Mesendoderm (in vitro differentiated cells): Measurements from ENCODE around the gene CD27.
"Not testable (repeated sequence)": the region's sequence is repeated elsewhere in the genome, so short reads cannot be mapped to it uniquely, and the experiment has no call there.

Source experiments
- DNase-seq: peaks from one replicate; pipeline ENCODE4 v3.0.0; 2013
- H2AK5ac ChIP-seq: 2 replicates; pipeline ENCODE4 v1.6.1; 2013; ENCODE audit warnings: low read length, inconsistent platforms
- H2BK120ac ChIP-seq: 2 replicates; pipeline ENCODE4 v1.6.1; 2013; ENCODE audit warnings: low read depth, mild to moderate bottlenecking, low read length, moderate library complexity, mixed read lengths
- H2BK15ac ChIP-seq: replicated peaks from 2 replicates; pipeline ENCODE4 v1.6.1; 2013; ENCODE audit warnings: low read depth, mild to moderate bottlenecking, moderate library complexity
- H2BK5ac ChIP-seq: 2 replicates; pipeline ENCODE4 v1.6.1; 2013; ENCODE audit warnings: low read length, inconsistent platforms
- H3K18ac ChIP-seq: 2 replicates; pipeline ENCODE4 v1.6.1; 2013; ENCODE audit warnings: mild to moderate bottlenecking, low read length, mixed read lengths
- H3K23ac ChIP-seq: one replicate; pipeline ENCODE4 v1.6.1; 2013; ENCODE audit warnings: low read length
- H3K27ac ChIP-seq: 2 replicates; pipeline ENCODE4 v1.5.1; 2013; ENCODE audit warnings: low read depth, mild to moderate bottlenecking, inconsistent platforms, low read length, moderate library complexity
- H3K27me3 ChIP-seq: 2 replicates; pipeline ENCODE4 v1.6.1; 2013; ENCODE audit warnings: low read length, control low read depth, mild to moderate bottlenecking, inconsistent platforms; ENCODE audit not compliant: insufficient read depth, poor library complexity
- H3K36me3 ChIP-seq: 2 replicates; pipeline ENCODE4 v1.6.1; 2013; ENCODE audit warnings: low read length, inconsistent platforms; ENCODE audit not compliant: control insufficient read depth, insufficient read depth
- H3K4ac ChIP-seq: one replicate; pipeline ENCODE4 v1.6.1; 2013; ENCODE audit warnings: low read depth, mild to moderate bottlenecking, low read length, moderate library complexity
- H3K4me1 ChIP-seq: 2 replicates; pipeline ENCODE4 v1.6.1; 2013; ENCODE audit warnings: low read depth, low read length, inconsistent platforms; ENCODE audit not compliant: control insufficient read depth
- H3K4me2 ChIP-seq: 2 replicates; pipeline ENCODE4 v1.6.1; 2013; ENCODE audit warnings: low read length
- H3K4me3 ChIP-seq: 2 replicates; pipeline ENCODE4 v1.5.1; 2013; ENCODE audit warnings: mild to moderate bottlenecking, low read length
- H3K56ac ChIP-seq: one replicate; pipeline ENCODE4 v1.6.1; 2013; ENCODE audit warnings: low read length
- H3K79me1 ChIP-seq: 2 replicates; pipeline ENCODE4 v1.6.1; 2013; ENCODE audit warnings: low read length, inconsistent platforms
- H3K79me2 ChIP-seq: 2 replicates; pipeline ENCODE4 v1.6.1; 2013; ENCODE audit warnings: mild to moderate bottlenecking, low read length; ENCODE audit not compliant: control insufficient read depth, insufficient read depth
- H3K9ac ChIP-seq: 2 replicates; pipeline ENCODE4 v1.6.1; 2013; ENCODE audit warnings: low read length, inconsistent platforms
- H4K5ac ChIP-seq: one replicate; pipeline ENCODE4 v1.6.1; 2013; ENCODE audit warnings: low read length
- H4K8ac ChIP-seq: one replicate; pipeline ENCODE4 v1.6.1; 2013; ENCODE audit warnings: low read depth, mild to moderate bottlenecking, control low read depth, low read length, moderate library complexity
- WGBS: extraction: QIAGEN DNeasy Blood & Tissue Kit; methylation state at CpG from one replicate; pipeline ENCODE4 v1.1.7; 2013; ENCODE audit warnings: low lambda C conversion rate, missing lambda C conversion rate; ENCODE audit not compliant: insufficient coverage; ENCODE audit errors: extremely low coverage; 5-methylcytosine and 5-hydroxymethylcytosine counted together

CD27 gene

DNA sequence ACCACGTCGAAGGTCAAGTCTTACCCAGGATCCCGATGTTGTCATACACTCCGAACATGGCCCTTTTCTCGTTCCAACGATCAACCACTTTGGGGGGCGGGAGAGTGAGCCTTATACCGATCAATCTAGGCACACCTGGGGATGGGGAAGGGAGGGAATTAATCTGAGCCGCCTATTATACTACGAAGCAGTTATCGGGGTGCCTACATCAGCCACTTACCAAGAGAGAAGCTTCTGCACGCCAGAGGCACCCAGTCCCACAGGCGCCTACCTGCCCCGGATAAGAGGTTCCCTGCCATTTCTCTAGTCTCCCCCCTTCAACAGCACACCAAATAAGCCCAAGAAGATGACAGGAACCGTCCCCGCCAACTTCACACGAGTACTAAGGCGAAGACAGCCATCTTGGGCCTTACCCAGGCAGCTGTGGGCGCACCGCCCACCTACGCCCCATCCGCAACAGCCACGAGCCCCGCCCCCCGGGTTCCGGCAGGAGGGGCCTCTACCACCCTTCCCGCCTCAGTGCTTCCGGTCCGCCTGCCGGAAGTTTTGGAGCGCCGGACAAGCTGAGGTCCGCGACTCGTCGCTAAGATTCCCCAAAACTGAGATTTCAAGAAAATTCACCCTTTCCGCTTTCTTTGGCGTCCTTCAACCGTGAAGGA is 48.2 kb downstream of the CD27 start, which contains the start of gene MRPL51:
TSS of gene MRPL51 (minus strand) at position 425 of the 659 bp plus-strand sequence. CDS start at position 299, 126 bp downstream.
- Histone ChIP-seq H3K4ac (peak within 1 kb of the TSS; percentile 78), H3K9ac (peak within 1 kb of the TSS; percentile 100), H4K5ac (peak within 1 kb of the TSS; percentile 100), H2BK15ac (no peak within 1 kb of the TSS), H3K79me2 (peaks cover 22% of the 10 kb centered on the region), H3K27me3 (no peaks in the 10 kb centered on the region), H3K36me3 (peaks cover 3% of the 10 kb centered on the region), H3K18ac (peak within 1 kb of the TSS; percentile 63), H3K56ac (peak within 1 kb of the TSS; percentile 100), H3K4me2 (peak within 1 kb of the TSS; percentile 100), H2BK5ac (peak within 1 kb of the TSS; percentile 93), H3K23ac (no peak within 1 kb of the TSS), H3K27ac (peak within 1 kb of the TSS; percentile 90), H2BK120ac (no peak within 1 kb of the TSS), H4K8ac (peak within 1 kb of the TSS; percentile 41), H2AK5ac (peak within 1 kb of the TSS; percentile 94), H3K4me3 (peak within 1 kb of the TSS; percentile 99), H3K79me1 (peaks cover 18% of the 10 kb centered on the region), H3K4me1 (peaks cover 7% of the 10 kb centered on the region)
- no CpG with 5 or more reads among the region's 39 CpGs for WGBS
- peak; percentile 98 for DNase-seq

DNA sequence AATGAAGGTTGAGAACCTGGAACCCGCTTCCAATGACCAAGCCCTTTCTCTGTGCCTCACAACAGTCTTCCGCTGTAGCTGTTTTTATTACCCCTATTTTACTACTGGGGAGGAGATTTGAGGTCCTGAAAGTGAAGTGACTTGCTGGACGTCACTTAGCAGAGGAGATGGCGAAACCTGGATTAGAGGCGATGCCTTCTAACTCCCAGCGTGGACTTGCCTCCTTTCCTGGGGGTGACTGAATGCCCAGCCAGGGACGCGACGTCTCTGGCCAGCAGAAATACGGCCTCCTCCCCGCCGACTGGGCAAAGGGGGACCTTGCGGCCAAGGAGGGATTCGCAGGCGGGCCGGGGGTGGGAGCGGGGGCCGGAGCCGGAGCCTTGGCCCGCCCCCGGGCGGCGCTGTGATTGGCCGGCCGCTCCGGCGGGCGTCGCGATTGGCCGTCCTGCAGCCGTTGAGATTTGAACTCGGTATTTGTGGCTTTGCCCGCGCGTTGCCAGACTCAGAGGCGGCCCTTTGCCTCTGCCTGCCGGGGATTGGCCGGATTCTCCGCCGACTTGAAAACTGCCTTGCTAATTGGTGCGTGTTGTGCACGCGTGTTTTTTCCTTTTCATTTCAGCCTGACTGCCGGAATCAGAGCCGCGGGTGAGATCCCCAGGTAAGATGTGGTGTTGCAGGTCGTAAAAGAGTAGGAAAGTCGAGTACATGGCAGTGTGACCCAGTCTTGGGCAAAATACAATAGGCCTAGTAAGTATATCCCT is 48.9 kb downstream of the CD27 start, which contains the start of gene NCAPD2:
TSS of gene NCAPD2 (plus strand) at position 606 of the 761 bp plus-strand sequence. CDS start 997 bp downstream, outside the sequence.
- H3K36me3 ChIP-seq = peaks cover 3% of the 10 kb centered on the region
- peak within 1 kb of the TSS; percentile 63 for H3K18ac ChIP-seq
- WGBS = no CpG with 5 or more reads among the region's 49 CpGs

DNA sequence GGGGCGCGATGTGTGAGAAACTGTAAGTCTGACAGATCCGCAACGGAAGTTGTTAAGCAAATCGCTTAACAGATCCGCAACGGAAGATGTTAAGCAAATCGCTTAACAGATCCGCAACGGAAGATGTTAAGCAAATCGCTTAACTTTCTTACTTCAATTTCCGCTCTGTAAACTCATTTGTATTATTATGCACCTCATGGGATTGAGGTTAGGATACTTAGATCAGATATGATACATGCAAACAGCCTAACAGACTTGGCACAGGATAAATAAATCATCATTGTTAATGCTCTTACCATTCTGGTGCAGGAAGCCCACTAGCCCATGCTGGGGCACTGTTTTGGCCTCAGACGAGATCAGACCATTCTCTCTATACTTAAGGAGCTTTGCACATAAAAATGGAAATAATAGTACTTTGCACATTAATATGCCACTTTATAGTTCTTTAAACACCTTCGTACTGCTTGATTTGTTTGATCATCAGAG is 49.5 kb downstream of the CD27 start:
- no peak for DNase-seq
- Histone ChIP-seq H3K79me1 (peaks cover 18% of the 10 kb centered on the region), H2BK5ac (peak overlapping the region; percentile 81), H4K8ac (no peak overlapping the region), H2BK15ac (no peak overlapping the region), H3K56ac (peak overlapping the region; percentile 94), H4K5ac (peak overlapping the region; percentile 84), H3K4me2 (peak overlapping the region; percentile 77), H3K18ac (no peak overlapping the region), H3K23ac (no peak overlapping the region), H2BK120ac (no peak overlapping the region), H3K27ac (peak overlapping the region; percentile 86), H3K27me3 (no peaks in the 10 kb centered on the region), H3K9ac (peak overlapping the region; percentile 90), H2AK5ac (no peak overlapping the region), H3K4ac (no peak overlapping the region), H3K4me1 (peaks cover 7% of the 10 kb centered on the region), H3K79me2 (peaks cover 22% of the 10 kb centered on the region), H3K36me3 (peaks cover 3% of the 10 kb centered on the region), H3K4me3 (peak overlapping the region; percentile 93)
- WGBS = no CpG with 5 or more reads among the region's 14 CpGs

More for the DNA sequence above, 48.9 kb downstream of the CD27 start, which contains the start of gene NCAPD2:
- H3K23ac ChIP-seq = no peak within 1 kb of the TSS
- peaks cover 7% of the 10 kb centered on the region for H3K4me1 ChIP-seq
- no peaks in the 10 kb centered on the region for H3K27me3 ChIP-seq
- H4K5ac ChIP-seq = peak within 1 kb of the TSS; percentile 100
- no peak within 1 kb of the TSS for H2BK15ac ChIP-seq
- peaks cover 18% of the 10 kb centered on the region for H3K79me1 ChIP-seq
- H3K4me2 ChIP-seq = peak within 1 kb of the TSS; percentile 100
- H2BK5ac ChIP-seq = peak within 1 kb of the TSS; percentile 93
- H3K56ac ChIP-seq = peak within 1 kb of the TSS; percentile 100
- peak within 1 kb of the TSS; percentile 41 for H4K8ac ChIP-seq
- peak within 1 kb of the TSS; percentile 99 for H3K4me3 ChIP-seq
- H3K79me2 ChIP-seq = peaks cover 22% of the 10 kb centered on the region
- H2BK120ac ChIP-seq = no peak within 1 kb of the TSS
- peak within 1 kb of the TSS; percentile 100 for H3K9ac ChIP-seq
- peak within 1 kb of the TSS; percentile 94 for H2AK5ac ChIP-seq
- H3K4ac ChIP-seq = peak within 1 kb of the TSS; percentile 78
- peak; percentile 99 for DNase-seq
- peak within 1 kb of the TSS; percentile 90 for H3K27ac ChIP-seq

DNA sequence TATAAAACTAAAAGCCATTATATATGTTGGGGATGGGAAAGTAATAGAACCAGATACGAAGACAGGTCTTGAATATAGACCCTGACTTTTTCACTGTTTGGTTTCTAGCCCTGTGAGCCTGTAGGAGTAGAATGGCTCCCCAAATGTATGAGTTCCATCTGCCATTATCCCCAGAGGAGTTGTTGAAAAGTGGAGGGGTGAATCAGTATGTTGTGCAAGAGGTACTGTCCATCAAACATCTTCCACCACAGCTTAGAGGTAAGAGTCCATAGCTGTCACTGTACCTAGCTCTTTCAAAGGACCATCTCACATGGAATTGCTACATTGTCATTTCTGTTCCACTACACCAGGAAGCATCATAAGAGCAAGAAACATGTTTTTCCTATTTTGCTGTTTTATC is 50.2 kb downstream of the CD27 start:
- no peak overlapping the region for H3K4ac ChIP-seq
- no peak overlapping the region for H4K5ac ChIP-seq
- H4K8ac ChIP-seq = no peak overlapping the region
- peaks cover 22% of the 10 kb centered on the region for H3K79me2 ChIP-seq
- no peak for DNase-seq
- H2BK120ac ChIP-seq = no peak overlapping the region
- H2BK15ac ChIP-seq = no peak overlapping the region
- H3K27me3 ChIP-seq = no peaks in the 10 kb centered on the region
- H3K56ac ChIP-seq = peak overlapping the region; percentile 38
- H3K18ac ChIP-seq = no peak overlapping the region
- H3K4me1 ChIP-seq = peaks cover 7% of the 10 kb centered on the region
- no peak overlapping the region for H2AK5ac ChIP-seq
- H3K23ac ChIP-seq = no peak overlapping the region
- no peak overlapping the region for H3K4me3 ChIP-seq
- peaks cover 18% of the 10 kb centered on the region for H3K79me1 ChIP-seq
- H3K27ac ChIP-seq = no peak overlapping the region
- H3K4me2 ChIP-seq = peak overlapping the region; percentile 77
- H3K9ac ChIP-seq = peak overlapping the region; percentile 90
- WGBS = no CpG with 5 or more reads among the region's 1 CpG
- H3K36me3 ChIP-seq = peaks cover 4% of the 10 kb centered on the region
- no peak overlapping the region for H2BK5ac ChIP-seq

DNA sequence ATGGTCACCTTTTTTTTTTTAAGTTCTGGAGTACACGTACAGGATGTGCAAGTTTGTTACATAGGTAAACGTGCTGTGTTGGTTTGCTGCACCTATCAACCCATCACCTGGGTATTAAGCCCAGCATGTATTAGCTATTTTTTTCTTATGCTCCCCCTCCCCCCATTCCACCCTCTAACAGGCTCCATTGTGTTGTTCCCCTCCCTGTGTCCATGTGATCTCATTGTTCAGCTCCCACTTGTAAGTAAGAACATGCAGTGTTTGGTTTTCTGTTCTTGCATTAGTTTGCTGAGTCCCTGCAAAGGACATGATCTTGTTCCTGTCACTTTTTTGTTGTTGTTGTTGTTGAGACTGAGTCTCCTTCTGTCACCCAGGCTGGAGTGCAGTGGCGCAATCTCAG is 52.5 kb downstream of the CD27 start:
- not testable (repeated sequence) for H4K5ac ChIP-seq, H2BK15ac ChIP-seq, H3K4ac ChIP-seq, H3K4me1 ChIP-seq, H2AK5ac ChIP-seq, H3K27ac ChIP-seq, H2BK5ac ChIP-seq, H3K56ac ChIP-seq, H3K27me3 ChIP-seq, H3K4me2 ChIP-seq, H4K8ac ChIP-seq, H2BK120ac ChIP-seq, DNase-seq, H3K9ac ChIP-seq, H3K18ac ChIP-seq, H3K23ac ChIP-seq, H3K4me3 ChIP-seq
- WGBS = no CpG with 5 or more reads among the region's 3 CpGs
- Histone ChIP-seq H3K79me1 (peaks cover 25% of the 10 kb centered on the region), H3K79me2 (peaks cover 27% of the 10 kb centered on the region), H3K36me3 (peaks cover 10% of the 10 kb centered on the region)
